HG02571 (cell line): ENCODE measurements around the gene OTUB1.

Experiments used
- ATAC-seq: cut with Tn5 transposase; IDR thresholded peaks from one replicate; pipeline ENCODE4 v1.9.1; 2021; ENCODE audit warnings: mild to moderate bottlenecking, moderate library complexity; ENCODE audit not compliant: unreplicated experiment

The OTUB1 gene

DNA sequence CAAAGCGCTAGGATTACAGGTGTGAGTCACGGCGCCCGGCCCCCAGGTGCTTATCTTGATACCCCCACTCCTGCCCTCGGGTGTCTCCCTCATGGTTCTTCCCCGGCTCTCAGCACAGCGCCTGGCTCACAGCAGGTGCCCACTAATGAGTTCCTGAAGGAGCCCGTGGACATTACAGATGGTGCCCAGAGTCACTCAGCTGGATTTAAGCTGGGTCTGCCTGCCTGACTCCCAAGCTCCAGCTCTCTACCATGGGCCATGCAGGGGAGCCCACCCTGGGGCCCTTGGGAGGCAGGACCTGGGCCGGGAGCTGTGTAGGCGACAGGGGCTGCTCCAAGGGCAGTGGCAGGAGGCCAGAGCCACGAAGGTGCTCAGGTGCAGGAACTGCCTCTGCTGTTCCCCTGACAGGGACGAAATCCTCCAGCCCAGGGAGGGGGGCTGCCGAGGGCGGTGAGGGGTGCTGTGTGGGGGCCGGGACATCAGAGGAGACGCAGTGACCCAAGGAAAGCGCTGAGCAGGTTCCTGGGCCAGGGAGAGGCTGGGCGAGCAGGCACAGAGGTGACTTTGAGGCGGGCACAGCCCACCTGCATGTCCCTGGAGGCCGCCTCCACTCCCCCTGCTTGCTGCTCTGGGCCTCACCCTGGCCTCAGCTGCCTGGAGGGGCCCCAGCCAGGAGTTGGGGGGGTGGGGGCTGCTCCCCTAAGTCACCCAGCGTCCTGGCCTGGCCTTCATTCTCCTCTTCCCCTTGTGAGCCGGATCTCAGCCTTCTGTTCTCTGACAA is 34.9 kb downstream of the OTUB1 start:
- no peak for ATAC-seq

DNA sequence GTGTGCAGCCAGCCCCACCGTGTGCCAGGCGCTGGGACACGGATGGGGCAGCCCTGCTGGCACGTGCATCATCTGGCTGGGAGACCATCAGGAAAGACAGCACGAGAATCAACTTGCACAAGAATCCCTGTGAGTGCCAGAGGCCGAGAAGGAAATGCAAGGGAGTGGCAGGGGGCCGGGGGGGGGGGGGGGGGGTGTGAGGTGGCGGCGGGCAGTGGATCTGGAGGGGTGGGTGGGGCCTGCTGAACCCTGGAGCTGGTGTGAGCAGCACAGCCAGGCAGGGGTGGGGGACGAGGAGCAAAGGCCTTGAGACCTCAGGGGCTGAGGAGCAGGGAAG is 35.5 kb downstream of the OTUB1 start:
- no peak for ATAC-seq

DNA sequence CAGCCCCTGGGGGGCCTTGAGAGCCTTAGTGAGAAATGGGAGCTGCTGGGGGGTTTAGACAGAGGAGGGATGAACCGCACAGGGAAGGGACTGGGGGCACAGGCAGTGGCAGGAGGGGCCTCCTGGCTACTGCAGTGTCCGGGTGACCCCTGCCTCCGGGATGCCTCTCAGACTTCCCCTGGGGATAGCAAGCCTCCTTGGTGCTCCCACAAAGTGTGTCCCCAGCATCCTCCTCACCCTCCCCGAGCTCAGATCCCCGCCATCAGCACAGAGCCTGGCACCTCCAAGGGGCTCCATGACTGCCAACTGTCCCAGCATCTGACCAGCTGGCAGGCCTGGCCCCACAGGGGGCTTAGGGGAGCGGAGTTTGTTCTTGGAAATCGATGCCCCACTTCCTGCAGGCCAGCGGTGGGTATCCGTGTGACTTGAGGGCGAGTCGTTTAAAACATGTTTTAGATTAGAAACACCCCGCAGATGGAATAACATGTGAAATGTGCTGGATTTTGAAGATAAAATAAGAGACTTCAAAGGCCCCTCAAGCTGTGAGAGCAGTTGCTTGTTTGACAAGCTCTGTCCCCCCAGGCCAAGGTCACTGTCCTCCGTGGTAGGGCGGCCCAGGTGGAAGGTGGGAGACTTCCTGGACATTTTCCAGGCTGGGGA is 36.0 kb downstream of the OTUB1 start:
- ATAC-seq = no peak

DNA sequence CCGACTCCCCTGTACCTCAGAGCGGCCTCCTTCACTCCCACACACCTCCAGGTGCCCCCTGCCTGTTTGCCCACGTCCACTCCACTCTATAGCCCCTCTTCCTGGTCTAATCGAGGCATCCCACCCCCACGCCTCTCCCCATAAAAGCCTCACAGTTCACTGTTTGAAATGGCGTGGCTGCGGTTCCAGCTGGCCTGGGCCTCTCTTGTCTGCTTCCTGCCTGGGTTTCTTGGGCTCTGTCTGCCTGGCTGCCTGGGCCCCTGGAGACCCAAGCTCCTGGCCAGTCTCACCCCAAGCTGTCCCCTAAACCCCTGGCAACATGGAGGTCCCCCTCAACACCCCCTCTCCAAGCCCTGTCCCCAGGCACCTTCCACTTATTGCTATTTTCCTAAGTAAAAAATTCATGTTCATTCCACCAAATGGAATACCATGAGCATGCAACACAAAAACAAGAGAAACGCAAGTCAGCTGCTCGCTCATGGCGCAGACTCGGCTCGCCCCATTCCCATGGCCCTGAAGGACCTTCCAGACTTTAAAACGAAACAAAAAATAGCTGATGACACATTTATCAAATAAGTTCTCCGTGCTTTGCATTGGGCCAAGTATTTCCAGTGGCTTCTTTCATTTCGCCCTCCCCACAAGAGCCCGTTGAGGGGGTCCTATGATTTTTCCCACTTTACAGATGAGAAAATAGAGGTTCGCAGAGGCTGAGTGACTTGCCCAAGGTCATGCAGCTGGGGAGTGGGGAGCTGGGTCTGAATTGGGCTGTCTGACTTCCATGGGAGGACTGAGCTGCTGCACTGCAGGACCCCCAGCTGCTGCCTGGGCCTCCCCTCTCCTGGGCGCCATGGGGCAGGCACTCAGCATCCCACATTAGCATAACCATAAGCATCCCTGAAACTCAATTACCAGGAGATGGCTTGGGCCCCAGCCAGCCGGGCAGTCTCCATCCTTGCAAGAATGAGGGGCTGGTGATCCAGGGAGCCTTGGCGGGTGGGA is 37.8 kb downstream of the OTUB1 start:
- ATAC-seq = no peak

DNA sequence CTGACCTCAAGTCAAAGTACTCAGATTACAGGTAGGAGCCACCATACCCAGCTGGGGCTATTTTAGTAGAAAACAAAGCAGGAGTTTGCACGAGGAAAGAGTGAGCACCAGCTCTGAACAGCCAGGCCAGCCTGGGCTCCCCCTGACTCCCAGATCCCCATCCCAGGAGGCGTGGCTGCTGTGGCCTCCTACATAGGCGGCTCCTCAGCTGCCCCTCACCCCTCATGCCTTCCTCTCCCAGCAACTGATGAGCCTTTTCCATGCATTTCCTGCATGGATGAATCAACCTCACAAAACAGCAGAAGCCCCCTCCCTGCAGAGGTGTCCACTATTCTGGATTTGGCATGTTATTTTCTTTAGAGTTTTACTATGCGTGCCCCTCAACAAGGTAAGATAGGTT is 39.0 kb downstream of the OTUB1 start:
- ATAC-seq = no peak

DNA sequence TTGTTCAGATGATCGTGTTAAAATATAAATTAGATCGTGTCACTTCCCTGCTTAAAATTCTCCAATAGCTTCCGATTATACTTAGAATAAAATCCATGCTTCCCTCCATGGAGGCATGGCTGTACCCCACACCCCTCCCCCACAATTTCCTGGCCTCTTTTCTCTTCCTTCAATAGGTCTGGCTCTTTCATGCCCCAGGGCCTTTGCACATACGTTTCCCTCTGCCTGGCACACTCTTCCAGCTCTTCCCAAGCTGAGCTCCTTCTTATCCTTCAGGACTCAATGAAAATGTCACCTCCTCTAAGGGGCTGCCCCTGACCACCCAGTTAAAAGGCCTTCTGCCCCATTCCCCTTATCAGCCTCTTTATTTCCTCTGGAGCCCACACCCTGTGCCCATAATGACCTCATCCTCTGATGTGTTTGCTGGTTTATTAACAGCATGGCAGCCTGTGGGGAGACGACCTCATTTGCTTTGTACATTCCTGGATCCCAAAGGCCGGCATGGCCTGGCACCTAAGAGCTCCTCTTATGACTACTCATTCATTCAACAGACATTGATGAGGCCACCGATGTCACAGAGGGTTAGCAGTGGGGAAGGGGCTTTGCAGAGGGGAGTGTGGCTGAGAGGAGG is 40.5 kb downstream of the OTUB1 start:
- no peak for ATAC-seq

DNA sequence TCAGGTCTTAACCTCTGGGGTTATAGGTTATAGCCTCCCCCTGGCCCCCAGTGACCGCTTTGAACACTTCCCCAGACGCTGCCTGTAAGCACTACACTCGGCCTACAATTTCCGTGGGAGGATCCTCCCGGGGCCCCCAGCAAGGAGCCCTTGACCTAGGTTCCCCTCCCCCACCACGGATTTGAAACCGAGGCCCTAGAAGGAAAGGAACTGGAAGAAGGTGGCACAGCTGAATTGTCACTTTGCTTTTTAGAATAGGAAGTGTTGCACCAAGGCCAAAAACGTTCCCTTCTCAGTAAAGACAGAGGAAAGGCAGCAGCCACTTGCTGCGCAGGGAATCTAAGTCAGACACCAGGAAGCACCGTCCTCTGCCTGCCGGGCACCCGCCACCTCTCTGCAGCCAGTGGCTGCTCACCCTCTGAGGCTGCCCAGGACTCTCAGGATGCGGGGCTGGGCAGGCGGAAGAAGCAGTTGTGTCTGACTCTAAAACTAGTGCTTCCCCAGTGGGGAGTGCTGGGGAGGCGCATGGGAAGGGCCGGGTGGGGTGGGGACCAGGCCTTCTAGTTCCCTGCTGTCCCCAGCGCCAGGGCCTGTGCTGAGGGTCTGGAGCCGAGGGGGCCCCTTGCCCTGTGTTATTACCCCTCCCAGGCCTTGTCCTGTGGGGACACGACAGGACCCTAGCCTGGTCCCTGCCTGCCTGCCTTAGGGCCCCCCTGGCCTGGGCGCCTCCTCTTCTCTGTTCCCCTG is 41.6 kb downstream of the OTUB1 start:
- ATAC-seq = no peak

DNA sequence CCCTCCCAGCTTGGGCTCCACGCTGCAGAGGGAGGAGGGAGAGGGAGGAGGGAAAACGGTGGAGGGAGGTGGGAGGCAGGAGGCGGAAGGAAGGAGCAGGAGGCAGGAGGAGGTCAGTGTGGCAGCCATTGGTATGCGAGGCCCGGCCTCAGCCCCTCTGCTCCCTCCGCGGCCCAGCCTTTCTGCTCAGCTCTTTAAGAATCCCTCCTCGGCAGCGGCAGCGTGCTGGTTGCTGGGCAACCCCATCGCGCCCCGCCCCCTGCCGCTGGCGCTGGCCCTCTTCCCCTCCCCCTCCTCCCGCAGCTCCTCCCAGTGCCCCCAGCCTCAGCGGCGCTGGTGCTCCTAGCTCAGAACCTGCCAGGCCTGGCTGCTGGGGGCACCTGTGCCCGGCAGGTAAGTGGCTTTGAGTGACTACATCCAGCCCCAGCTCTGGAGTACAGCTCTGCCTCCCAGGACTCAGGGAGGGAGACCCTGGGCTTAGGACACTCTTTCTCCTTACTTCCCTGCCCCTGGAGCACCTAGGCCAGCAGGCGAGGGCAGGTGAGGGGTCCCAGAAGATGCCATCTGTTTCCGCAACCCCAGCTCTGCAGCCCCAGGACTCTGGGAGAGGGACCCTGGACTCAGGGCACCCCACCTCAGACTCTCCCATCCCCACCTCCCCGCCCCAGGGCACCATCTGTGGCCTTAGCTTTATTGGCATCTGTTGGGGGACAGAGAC is 42.3 kb downstream of the OTUB1 start:
- no peak for ATAC-seq

DNA sequence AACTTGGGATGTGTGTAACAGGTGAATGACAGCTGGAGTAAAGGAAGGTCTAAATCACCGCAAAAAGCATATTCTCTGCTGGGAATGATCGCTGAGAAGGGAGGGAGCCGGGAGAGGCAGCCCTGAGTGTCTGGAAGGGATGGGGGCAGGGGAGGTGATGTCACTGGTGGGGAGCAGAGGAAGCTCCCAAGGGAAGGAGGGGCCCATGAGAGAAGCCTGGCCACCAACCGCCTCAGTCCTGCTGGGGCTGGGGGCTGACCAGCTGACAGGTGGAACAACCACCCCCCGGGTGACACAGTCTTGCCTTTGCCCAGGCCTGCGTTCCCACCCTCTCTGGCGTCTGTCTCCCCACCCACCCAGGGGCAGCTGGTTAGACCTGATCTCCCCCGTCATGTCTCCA is 43.5 kb downstream of the OTUB1 start:
- no peak for ATAC-seq

DNA sequence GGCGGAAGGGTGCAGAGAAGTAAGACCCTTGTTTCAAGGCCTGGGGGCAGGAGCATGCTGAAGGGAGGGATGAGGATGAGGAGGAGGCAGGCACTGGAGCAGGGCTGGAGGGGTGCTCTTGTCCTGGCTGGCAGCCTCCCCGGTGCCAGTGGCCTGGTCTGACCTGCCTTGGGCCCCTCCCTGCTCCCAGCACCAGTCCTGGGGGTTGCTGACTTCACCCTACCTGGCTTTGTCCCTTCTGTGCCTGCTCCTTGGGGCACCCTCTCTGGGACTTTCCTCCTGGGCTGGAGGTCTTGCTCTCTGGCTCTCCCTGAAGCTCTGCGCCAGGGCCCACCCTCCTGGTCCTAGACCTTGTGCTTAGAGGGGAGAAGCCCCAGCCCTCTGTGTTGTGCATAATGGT is 44.8 kb downstream of the OTUB1 start:
- ATAC-seq = no peak

DNA sequence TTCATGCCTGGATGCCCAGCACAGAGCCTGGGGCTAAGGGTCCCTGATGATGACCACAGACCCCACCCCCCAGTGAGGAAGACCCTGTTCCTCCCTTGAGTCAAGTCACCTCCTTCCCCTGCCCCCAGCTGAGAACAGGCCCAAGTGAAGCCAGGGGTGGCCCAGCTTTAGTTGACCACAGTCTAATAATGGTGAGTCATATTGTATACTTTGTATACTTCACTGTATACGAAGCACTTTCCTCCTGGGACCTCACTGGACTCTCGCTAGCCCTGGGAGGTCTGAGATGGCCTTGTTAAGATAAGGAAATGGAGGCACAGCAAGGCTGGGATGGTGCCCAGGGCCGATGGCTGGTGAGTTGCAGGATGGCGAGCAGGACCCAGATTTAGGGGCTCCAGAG is 45.8 kb downstream of the OTUB1 start:
- ATAC-seq = no peak

DNA sequence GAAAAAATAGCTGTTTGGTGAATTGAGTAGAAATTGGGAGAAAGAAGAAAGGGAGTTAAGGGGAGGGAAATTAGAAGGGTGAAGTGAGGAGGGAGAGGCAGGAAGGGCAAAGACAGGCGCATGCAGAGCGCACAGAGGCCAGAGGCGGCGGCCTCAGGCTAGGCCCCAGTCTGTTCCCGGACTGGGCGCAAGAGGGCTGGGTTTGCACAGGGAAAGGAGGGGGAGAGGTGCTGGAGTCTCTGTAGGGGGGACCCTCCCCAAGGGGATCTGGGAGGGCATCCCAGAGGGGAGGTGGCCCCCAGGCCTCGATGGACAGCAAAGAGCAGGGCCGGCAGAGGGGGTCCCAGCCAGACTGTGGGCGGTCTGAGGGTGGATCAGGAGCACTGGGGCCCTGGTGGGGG is 48.2 kb downstream of the OTUB1 start:
- no peak for ATAC-seq

DNA sequence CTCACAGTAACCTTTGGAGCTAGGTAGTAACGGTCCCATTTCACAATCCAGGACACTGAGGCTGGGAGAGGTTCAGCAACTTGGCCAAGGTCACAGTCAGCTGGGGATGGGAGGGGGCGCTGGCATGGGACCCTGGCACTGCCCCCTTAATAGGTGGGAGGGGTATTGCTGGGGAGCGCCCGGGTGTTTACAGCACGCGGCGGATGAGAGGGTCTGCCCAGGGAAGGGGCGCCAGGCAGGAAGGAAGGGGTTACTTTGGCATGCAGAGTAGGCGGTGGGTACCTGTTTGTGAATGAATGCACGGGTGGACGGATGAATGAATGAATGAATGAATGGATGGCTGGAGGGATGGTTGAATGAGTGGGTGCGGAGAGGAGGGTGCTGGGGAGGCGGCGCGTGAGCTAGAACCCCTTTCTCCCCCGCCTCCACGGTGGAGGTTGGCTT is 48.9 kb downstream of the OTUB1 start:
- ATAC-seq = no peak

DNA sequence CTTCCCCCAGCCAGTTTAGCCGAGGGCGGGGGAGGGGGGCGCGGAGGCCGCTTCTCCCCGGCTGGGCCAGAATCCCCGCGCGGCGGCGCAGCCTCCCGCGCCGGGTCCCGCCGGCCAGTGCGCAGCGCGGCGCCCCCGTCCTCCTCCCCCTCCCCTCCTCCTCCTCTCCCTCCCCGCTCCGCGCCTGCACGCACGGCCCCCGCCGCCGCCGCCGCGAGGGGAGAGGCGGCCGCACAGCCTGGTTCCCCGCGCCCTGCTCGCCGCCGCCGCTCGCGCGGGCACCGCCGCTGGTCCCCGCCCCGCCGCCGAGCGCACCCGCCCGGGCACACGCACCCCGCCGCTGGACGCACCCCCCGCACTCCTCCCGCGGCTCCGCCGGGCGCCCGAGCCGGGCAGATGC is 49.3 kb downstream of the OTUB1 start, which contains the start of gene FLRT1:
TSS of gene FLRT1 (plus strand) at position 356 of the 400 bp plus-strand sequence. CDS start 80,337 bp downstream, outside the sequence.
- no peak for ATAC-seq

DNA sequence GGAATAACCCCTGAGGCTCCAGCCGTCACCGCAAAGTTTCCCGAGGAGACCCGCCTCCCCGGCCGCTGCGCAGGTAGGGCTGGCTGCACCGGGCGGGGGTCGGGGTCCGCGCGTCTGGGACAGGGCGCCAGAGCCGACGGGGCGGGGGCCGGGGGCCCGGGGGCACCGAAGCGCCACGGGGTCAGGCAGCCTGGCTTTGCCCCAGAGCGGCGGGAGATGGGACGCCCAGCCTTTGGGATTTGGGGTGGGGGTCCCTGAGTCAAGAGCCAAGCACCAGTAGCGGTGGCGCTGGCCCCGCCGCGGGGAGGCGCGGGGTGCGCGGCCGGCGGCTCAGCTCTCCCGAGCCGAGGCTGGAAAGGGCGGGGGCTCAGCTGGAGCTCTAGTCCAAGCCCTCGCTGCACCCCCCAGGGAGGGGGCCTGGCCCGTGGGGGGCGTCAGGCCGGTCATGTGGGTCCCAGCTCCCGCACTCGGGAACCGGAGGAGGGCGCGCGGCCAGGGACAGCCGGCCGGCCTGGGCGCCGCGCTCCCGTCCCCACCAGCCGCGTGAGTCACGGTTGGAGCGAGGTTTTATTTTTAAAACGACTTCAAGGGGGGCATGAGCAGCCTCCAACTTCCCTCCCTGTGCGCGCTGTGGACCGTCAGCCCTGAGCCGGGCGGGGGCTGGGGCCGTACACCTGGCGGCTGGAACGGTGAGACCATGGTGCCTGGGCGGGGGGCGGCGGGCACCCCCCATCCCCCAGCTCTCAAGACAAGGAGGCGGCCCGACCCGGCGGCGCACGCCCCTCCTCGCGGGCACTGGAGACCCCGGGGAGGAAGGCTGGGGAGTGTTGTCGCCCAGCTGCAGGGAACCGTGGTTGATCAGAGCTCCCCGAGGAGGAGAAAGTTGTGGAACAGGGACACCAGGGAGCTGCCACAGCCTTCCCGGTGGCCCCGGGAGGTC is 50.1 kb downstream of the OTUB1 start:
- ATAC-seq = no peak

DNA sequence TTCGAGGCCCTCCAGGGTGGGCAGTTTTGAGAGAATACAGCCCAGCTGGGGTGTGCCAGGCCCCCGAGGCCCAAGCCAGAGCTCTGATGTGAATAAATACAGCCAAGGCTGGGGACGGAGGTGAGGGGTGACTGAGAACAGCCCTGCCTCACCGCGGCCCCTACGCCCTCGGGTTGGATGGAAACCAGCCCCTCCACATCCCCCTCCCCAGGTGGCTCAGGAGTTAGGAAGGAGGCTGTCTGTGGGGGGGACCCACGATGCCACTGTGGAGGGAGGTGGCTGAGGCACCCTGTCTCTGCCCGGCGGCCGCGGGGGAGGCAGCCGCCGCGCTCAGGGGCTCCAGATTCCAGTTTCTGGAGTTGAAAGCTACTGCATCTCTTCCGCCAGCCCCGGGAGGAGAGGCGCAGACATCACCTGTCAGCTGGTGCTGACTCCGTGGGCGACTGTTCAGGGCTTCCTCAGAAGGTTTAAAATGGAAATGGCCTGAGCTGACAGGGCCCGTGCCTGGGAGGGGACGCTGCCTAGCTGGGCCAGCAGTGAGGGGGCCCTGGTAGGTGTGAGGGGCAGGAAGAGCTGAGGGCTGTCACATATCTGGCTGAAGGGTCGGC is 50.9 kb downstream of the OTUB1 start:
- no peak for ATAC-seq

DNA sequence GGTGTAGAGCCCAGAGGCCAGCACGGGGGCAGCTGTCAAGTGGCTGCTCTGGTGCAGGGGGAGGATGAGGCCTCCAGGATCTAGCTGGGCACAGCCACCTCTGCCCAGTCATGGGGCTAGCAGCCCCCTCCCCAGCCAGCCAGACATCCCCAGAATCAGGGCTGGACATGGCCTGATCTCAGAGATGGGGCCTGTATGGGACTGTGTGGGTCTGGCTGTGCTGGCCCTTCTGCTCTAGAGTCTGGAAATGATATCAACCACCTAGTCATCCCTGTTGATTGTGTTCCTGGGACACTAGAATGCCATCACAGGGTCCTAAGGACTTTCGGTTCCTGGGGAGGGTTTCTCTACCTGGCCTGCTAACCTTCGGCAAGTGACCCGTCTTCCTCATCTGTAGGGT is 52.3 kb downstream of the OTUB1 start:
- ATAC-seq = no peak
